Measurements from ENCODE around the gene CRACR2A. TPM values are rescaled to one million over a fixed set of nuclear protein-coding genes. Genes with fewer than 3 reads are reported as not detected.

CRACR2A gene
- polyA plus RNA-seq, 3 donors, result 2.8 to 10.7 (median 5.8) TPM

GRCh38 chr12:3741882-3742672 is 10.8 kb downstream of the CRACR2A start:
- Histone ChIP-seq H4K20me1 (ENCODE audit: insufficient read depth, low read length) (no peaks in the 10 kb centered on the region), H2AFZ (ENCODE audit: insufficient read depth, low read depth, low read length, poor library complexity, severe bottlenecking) (no peak overlapping the region), H3K27me3 (ENCODE audit: control insufficient read depth in 2 of 2, insufficient read depth in 2 of 2, low read length in 2 of 2) (no peaks in the 10 kb centered on the region), H3K9ac (ENCODE audit: insufficient read depth, low read length, poor library complexity, severe bottlenecking) (no peak overlapping the region), H3K79me2 (ENCODE audit: insufficient read depth, low read length) (peaks cover 26% of the 10 kb centered on the region), H3K4me3 (replicated peaks in 1 of 3; ENCODE audit: low read depth in 2 of 3, low read length in 3 of 3) (no peak overlapping the region), H3K36me3 (replicated peaks in 1 of 2; ENCODE audit: control insufficient read depth in 1 of 2, insufficient read depth in 2 of 2, low read length in 2 of 2) (peaks cover 2 to 60% of the 10 kb centered on the region in 2 donors), H3K27ac (ENCODE audit: low read depth in 1 of 2, low read length in 2 of 2) (no peak overlapping the region), H3K9me3 (replicated peaks in 1 of 2; ENCODE audit: control insufficient read depth in 1 of 2, insufficient read depth in 1 of 2, low read length in 2 of 2) (peaks cover 5 to 10% of the 10 kb centered on the region in 2 donors), H3K4me2 (replicated peaks; ENCODE audit: extremely low read depth, low read length, poor library complexity, severe bottlenecking) (no peak overlapping the region), H3K4me1 (ENCODE audit: control insufficient read depth in 1 of 2, insufficient read depth in 2 of 2, low read length in 2 of 2) (no peaks in the 10 kb centered on the region)
- H3K4me3 Mint-ChIP-seq, result no peak overlapping the region
- no peak for TF ChIP-seq CTCF (IDR thresholded peaks at IDR 0.05)
- peaks cover 4 to 9% (median 8%) of the 10 kb centered on the region in 7 donors for H3K9me3 Mint-ChIP-seq
- no peak for DNase-seq
- peaks cover 5% of the 10 kb centered on the region for H3K4me1 Mint-ChIP-seq
- intact Hi-C loops (cut with micrococcal nuclease), result no loop called here
- 100% methylated on average over 2 of the region's 7 CpGs for WGBS (ENCODE audit: insufficient coverage)
- H3K36me3 Mint-ChIP-seq, result peaks cover 54 to 68% of the 10 kb centered on the region in 2 donors
- H3K27me3 Mint-ChIP-seq (ENCODE audit: low read depth in 3 of 3), result peaks cover 0 to 2% (median 2%) of the 10 kb centered on the region in 3 donors
- H3K27ac Mint-ChIP-seq, result peak overlapping the region in 2 of 7 donors; percentile 33 to 79

GRCh38 chr12:3740480-3741231 is 12.3 kb downstream of the CRACR2A start:
- Histone ChIP-seq H3K27ac (ENCODE audit: low read depth in 1 of 2, low read length in 2 of 2) (no peak overlapping the region), H3K4me1 (ENCODE audit: control insufficient read depth in 1 of 2, insufficient read depth in 2 of 2, low read length in 2 of 2) (no peaks in the 10 kb centered on the region), H3K9me3 (replicated peaks in 1 of 2; ENCODE audit: control insufficient read depth in 1 of 2, insufficient read depth in 1 of 2, low read length in 2 of 2) (no peaks in the 10 kb centered on the region), H3K79me2 (ENCODE audit: insufficient read depth, low read length) (peaks cover 14% of the 10 kb centered on the region), H3K4me3 (replicated peaks in 1 of 3; ENCODE audit: low read depth in 2 of 3, low read length in 3 of 3) (no peak overlapping the region), H3K36me3 (replicated peaks in 1 of 2; ENCODE audit: control insufficient read depth in 1 of 2, insufficient read depth in 2 of 2, low read length in 2 of 2) (peaks cover 2 to 47% of the 10 kb centered on the region in 2 donors), H3K27me3 (ENCODE audit: control insufficient read depth in 2 of 2, insufficient read depth in 2 of 2, low read length in 2 of 2) (no peaks in the 10 kb centered on the region), H2AFZ (ENCODE audit: insufficient read depth, low read depth, low read length, poor library complexity, severe bottlenecking) (no peak overlapping the region), H3K9ac (ENCODE audit: insufficient read depth, low read length, poor library complexity, severe bottlenecking) (no peak overlapping the region), H3K4me2 (replicated peaks; ENCODE audit: extremely low read depth, low read length, poor library complexity, severe bottlenecking) (no peak overlapping the region), H4K20me1 (ENCODE audit: insufficient read depth, low read length) (no peaks in the 10 kb centered on the region)
- H3K4me1 Mint-ChIP-seq, result peaks cover 5% of the 10 kb centered on the region
- H3K36me3 Mint-ChIP-seq, result peaks cover 40 to 54% of the 10 kb centered on the region in 2 donors
- intact Hi-C loops (cut with micrococcal nuclease), result no loop called here
- H3K4me3 Mint-ChIP-seq, result no peak overlapping the region
- no peaks in the 10 kb centered on the region for H3K9me3 Mint-ChIP-seq
- no peak for DNase-seq
- WGBS (ENCODE audit: insufficient coverage), result no CpG with 5 or more reads among the region's 2 CpGs
- no peak for TF ChIP-seq CTCF (IDR thresholded peaks at IDR 0.05)
- H3K27ac Mint-ChIP-seq, result peak overlapping the region in 3 of 7 donors; percentile 2 to 64 (median 42)
- peaks cover 0 to 2% (median 2%) of the 10 kb centered on the region in 3 donors for H3K27me3 Mint-ChIP-seq (ENCODE audit: low read depth in 3 of 3)

Measured in CD14-positive monocyte (primary cell).